NCI-H2107 (cell line): ENCODE results near the gene MCOLN1.
A peak's percentile ranks its signal among the peaks of the same experiment; 100 is the strongest.

Experiments
- DNase-seq: peaks from one replicate; lab custom pipeline; 2025; lab: John Stamatoyannopoulos, UW

Gene MCOLN1

DNA sequence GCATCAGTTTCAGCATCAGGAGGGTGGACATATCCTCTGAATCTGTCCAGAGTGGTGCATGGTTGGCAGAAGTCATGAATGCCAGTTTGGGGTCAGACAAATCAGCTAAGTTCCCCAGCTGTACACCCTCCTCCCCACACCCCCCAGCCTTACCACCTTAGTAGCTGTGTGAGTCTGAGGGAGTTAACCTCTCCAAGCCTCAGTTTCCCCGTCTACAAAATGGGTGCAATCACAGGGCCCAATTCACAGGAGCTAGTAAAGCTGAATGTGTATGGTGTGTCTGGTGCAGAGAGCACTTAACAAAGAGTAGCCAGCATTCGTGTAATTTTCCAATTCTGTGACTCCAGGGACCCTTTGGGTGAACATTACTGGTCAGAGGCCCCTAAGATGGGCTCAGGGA lies 19.9 kb upstream of the MCOLN1 start:
- DNase-seq: no peak

DNA sequence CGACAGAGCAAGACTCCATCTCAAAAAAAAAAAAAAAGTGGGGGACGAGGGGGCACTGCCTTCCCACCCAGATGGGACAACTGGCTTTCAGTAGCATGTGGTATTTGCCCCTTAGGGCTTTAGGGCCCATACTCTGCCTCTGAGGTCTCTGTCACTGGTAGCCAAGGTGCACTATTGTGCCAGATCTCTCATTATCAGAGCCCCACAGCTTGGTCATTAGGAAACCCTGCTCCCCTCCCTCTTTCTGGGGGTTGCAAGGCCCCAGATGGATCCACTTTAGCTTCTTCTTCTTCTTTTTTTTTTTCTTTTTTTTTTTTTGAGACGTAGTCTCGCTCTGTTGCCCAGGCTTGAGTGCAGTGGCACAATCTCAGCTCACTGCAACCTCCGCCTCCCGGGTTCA lies 17.7 kb upstream of the MCOLN1 start:
- no peak for DNase-seq

DNA sequence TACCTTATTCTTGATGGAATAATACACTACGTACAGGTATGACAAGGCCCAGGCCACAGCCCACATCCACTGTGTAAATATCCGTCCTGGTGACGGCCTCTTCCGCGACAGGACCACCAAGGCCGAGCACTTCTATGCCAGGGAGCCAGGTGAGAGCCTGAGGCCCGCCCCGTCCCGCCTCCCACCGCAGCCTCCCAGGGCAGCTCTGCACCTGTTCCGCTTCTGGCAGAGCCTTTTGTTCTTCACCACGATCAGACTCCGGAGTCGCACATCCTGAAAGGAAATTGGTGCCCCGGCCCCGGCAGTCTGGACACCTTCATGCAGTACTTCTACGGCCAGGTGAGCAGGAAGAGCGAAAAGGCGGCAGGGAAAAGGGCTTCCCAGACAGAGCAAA lies 17.1 kb upstream of the MCOLN1 start:
- DNase-seq: no peak

DNA sequence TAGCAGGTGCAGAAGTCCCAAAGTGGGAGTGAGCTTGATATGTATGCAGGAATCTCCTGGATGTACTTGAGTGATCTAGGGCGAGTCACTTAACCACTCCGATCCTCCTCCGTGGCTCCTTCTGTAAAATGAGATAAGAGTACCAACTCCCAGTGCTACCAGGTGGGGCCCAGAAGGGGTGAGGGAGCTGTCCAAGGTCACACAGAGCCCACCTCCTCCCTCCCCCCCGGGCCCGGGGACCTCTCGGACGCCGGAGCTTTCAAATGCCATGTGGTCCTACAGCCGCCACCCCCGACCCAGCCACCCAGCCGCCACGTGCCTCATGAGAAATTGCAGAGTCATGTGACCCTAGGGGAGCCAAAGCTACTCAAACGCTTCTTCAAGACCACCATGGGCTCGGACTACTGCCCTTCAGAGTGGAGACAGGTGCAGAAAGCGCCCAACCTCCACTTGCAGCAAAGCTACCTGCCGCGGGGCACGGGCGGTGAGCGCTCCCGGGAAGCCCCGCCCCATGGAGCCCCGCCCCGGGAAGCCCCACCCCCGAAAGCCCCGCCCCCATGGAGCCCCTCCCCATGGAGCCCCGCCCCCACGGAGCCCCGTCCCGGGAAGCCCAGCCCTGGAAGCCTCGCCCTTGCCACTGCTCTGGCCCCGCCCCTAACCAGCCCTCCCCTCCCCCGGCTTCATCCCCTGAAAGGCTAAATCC lies 16.6 kb upstream of the MCOLN1 start:
- no peak for DNase-seq

DNA sequence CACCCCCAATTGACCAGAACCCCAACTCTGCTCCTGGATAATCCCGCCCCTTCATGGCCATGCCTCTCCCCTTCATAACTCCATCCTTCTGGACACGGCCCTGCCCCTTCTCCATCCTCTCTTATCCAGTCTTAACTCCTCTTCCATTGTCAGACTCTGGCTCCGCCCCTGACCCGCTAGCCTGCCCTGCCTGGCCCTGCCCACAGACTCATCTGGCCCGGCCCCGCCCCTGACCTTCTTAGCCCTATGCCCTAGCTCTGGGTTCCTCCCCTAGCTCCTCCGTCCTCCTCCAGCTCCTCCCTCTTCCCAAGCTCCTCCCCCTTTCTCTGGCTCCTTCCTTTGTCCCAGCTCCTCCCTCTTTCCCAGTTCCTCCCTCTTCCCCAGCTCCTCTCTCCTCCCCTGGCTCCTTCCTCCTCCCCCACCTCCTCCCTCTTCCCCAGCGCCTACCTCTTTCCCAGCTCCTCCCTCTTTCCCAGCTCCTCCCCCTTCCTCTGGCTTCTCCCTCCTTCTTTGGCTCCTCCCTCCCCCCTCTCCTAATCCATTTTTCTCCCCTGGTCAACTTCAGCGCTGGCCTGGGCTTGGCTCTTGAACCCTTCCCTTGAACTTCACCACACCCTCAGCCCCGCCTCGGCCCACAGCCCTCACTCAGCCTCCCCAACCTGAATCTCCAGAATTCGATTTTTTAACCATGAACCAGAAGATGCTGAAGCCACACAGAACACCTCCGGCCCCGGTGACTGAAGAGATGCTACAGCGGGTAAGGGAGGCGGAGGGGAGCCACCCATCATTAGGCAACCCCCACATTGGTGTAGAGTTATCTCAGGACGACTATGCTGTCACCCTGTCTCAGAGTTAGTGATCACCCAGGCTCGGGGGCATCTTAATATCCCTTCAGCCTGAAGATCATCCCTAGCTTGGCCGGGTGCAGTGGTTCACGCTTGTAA lies 15.8 kb upstream of the MCOLN1 start:
- peak; percentile 38 for DNase-seq

DNA sequence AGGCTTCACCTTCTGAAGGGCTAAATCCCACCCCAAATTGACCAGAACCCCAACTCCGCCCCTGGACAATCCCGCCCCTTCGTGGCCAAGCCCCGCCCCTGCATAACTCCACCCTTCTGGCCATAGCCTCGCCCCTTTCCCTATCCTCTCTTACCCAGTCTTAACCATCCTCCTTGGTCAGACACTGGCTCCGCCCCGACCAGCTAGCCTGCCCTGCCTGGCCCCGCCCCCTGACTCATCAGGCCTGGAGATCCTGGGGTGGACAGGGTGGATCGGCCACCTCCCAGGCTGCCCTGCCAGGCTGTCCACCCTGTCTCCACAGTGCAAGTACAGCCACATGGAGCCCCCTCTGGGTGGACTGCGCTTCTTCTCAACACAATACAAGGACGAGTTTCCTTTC lies 14.5 kb upstream of the MCOLN1 start:
- DNase-seq: no peak

DNA sequence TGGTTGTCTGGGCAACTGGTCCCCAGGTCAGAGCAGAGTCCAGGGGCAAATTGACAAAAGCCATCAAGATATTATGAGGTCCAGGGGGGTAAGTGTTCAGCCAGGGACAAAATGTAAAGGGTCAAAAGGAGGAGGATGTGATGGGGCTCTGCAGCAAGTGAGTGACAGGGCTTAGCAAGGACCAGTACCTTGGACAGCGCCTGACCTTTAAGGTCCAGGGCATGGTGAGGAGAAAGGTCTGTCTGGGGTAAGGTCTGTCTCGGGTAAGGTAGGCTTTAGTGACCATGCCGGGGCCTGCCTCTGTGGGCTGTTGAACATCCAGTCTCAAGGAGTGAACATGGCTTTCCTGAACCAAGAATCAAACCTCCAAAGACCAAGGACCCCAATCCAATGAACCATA lies 12.8 kb upstream of the MCOLN1 start:
- DNase-seq: no peak

DNA sequence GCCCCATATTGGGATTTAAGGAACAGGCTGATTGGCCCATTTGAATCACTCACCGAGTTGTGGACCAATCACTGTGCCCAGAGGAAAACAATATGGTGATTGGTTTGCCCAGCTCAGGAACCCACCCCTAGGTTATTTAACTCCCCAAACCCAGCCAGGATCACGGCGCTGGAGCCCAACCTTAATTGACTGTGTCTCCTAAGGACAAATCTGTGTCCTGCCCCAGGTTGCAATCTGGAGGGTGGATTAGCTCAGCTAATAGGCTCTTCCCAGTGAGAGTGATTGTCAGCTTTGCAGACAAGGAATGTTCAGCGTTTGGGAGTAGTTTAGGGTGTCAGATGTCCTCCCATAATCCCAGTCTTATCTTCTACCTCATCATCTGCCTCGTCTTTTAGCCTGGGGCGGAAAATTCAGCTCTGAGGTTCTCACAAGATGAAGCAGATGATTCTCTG lies 10.0 kb upstream of the MCOLN1 start:
- DNase-seq: no peak

DNA sequence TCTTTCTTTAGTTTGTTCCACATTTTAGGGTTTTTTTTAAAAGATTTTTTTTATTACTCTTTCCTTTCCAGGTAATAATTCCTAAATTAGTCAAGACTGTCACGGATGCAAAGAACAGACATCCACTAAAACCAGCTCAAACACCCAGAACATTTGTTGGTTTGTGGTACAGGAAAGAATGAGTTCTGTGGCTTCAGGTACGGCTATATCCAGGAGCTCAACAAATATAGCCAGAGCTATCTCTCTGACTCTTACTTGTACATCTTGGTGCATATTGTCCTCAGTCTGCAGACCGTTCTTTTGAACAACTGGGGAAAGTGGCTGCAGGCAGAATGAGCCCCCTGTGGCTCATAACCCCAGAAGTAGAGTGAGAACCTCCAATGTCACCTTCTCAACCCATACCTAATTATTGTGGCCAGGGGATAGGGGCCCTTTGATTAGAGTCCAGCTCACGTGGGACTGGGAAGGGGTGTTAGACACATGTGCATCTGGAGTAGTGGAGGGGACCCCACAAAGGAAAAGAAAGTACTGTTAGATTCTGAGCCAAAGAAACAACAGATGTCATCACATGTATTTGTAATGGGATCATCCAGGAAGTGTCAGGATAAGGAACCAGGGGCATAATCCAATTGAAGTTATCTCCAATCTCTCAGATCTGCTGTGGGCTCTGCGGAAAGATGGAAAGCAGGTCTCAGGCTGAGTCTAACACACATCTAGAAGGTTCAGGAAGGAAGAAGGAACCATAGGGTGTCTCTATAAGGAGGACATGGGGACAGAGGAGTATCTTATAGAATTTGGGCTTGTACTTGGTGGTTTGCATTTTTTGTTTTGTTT lies 8.4 kb upstream of the MCOLN1 start:
- DNase-seq: no peak

DNA sequence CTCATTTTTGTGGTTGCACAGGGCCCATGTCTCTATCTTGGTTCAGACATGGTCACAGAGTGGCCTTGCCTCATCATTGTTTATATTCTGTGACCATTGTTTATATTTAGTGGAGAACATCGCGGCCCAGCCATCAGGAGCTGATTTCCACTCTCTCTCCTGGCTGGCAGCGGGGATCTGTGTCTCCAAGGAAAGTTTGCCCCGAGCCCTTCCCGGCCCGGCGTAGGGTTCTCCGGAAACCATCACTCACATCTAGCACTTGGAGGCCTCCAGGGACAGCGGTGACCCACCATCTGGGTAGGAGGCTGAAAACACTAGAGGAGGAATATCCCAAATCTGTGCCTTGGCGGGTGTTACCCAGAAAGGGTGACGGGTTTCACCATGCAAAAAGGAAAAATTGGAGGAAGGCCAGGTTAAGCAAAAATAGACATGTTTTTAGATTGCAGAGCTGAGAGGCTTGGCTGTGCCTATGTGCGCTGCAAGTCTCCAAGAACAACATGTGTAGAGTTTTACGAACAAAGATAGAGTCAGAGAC lies 7.2 kb upstream of the MCOLN1 start:
- no peak for DNase-seq

DNA sequence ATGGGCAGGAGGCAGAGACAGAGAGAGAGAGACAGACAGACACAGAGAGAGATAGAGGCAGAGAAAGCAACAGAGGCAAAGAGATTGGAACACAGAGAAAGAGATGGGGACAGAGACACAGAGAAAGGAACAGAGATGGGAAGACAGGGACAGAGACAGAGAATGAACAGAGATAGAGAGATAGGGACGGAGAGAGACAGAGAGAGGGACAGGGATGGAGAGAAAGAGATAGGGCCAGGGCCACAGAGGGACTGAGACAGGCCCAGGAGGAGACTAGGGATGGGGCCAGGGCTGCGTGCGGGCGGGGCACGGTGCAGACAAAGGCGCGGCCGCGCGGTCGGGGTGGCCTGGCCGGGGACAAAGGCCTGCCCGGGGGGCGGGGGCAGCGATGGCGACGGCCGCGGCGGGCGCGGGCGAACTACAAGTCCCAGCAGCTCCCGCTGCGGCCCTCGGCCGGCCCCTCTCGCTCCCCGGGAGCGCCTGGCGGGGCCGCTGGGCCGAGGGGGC lies 6.7 kb upstream of the MCOLN1 start, which contains the start of gene ZNF358:
Gene ZNF358, plus strand, starts transcription at position 459 of the 507 bp plus-strand sequence. CDS start 3,140 bp downstream, outside the sequence.
- no peak for DNase-seq

DNA sequence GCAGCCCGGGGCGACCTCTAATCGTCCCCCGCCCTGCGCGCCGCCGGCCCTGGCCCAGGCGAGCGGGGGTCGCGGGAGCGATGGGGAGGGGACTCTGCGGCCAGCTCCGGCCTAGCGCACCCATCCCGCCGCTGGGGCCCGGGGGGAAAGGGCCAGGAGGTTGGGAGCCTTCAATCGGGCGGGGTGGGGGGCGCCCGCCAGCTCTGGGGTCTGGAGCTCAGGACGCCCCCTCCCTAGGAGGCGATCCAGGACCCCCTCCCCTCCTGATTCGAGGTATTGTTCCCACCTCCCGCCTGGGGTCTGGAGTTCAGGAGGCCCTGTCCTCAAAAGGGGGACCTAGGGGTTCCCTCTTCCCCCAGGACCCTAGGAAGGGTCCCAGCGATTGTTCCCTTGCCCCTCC lies 6.1 kb upstream of the MCOLN1 start:
- DNase-seq: no peak

DNA sequence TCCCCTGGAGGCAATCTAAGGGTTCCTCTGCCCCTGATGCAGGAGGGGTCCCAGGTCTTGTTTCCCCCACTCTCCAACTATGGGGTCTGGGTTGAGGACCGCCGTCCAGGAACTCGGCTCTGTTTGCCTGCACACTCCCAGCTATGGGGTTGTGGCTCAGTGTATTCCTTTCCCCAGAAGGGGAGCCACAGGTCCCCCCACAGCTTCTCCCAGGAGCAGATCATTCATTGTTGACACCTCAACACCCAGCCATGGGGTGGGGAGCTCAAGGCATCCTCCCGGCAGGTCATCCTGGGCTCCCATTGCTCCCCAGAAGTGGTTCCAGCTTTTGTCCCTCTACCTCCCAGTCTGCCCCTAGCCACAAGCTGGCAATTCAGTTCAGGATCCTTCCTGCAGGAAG lies 5.5 kb upstream of the MCOLN1 start:
- DNase-seq: no peak

DNA sequence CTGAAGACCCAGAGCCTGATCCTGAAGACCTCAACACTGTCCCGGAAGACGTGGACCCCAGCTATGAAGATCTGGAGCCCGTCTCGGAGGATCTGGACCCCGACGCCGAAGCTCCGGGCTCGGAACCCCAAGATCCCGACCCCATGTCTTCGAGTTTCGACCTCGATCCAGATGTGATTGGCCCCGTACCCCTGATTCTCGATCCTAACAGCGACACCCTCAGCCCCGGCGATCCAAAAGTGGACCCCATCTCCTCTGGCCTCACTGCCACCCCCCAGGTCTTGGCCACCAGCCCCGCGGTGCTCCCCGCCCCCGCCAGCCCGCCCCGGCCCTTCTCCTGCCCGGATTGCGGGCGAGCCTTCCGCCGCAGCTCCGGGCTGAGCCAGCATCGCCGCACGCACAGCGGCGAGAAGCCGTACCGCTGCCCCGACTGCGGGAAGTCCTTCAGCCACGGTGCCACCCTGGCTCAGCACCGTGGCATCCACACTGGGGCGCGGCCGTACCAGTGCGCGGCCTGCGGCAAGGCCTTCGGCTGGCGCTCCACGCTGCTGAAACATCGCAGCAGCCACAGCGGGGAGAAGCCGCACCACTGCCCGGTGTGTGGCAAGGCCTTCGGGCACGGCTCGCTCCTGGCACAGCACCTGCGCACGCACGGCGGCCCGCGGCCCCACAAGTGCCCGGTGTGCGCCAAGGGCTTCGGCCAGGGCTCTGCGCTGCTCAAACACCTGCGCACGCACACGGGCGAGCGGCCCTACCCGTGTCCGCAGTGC lies 2.9 kb upstream of the MCOLN1 start:
- no peak for DNase-seq

DNA sequence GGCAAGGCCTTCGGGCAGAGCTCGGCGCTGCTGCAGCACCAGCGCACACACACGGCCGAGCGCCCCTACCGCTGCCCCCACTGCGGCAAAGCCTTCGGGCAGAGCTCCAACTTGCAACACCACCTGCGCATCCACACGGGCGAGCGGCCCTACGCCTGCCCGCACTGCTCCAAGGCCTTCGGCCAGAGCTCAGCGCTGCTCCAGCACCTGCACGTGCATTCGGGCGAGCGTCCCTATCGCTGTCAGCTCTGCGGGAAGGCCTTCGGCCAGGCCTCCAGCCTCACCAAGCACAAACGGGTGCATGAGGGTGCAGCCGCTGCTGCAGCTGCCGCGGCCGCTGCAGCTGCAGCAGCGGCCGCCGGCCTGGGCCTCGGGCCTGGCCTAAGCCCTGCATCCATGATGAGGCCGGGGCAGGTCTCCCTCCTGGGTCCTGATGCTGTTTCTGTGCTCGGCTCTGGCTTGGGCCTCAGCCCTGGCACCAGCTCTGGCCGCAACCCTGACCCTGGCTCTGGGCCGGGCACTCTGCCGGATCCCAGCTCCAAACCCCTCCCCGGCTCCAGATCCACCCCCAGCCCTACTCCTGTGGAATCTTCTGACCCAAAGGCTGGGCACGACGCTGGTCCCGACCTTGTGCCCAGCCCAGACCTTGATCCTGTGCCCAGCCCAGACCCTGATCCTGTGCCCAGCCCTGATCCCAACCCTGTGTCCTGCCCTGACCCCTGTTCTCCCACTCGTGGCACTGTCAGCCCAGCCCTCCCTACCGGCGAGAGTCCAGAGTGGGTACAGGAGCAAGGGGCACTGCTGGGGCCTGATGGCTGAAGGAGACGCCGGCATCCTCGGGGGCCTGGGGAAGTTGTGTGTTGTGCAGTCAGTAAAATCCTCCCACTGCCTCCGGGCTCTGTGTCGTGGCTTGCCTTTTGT lies 2.0 kb upstream of the MCOLN1 start:
- DNase-seq: no peak

DNA sequence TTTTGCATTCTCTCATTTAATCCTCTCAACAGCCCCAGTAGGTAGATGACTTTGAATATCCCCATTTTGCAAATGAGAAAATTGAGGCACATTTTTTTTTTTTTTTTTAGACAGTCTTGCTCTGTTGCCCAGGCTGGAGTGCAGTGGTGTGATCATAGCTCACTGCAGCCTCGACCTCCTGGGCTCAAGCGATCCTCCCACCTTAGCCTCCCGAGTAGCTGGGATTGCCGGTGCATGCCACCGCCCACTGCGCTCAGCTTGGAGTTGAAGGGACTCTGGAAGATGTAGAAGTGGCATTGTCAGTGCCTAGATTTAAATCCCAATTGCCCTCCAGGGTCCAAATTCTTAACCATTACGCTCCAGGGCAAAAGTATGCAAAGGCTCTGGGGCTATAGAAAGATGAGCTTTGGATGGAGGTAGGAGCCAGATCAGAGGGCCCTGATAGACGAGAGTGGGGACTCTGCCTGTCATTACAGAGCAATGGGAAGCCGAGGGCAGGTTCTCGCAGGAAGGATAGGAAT lies 813 bp upstream of the MCOLN1 start:
- DNase-seq: no peak

DNA sequence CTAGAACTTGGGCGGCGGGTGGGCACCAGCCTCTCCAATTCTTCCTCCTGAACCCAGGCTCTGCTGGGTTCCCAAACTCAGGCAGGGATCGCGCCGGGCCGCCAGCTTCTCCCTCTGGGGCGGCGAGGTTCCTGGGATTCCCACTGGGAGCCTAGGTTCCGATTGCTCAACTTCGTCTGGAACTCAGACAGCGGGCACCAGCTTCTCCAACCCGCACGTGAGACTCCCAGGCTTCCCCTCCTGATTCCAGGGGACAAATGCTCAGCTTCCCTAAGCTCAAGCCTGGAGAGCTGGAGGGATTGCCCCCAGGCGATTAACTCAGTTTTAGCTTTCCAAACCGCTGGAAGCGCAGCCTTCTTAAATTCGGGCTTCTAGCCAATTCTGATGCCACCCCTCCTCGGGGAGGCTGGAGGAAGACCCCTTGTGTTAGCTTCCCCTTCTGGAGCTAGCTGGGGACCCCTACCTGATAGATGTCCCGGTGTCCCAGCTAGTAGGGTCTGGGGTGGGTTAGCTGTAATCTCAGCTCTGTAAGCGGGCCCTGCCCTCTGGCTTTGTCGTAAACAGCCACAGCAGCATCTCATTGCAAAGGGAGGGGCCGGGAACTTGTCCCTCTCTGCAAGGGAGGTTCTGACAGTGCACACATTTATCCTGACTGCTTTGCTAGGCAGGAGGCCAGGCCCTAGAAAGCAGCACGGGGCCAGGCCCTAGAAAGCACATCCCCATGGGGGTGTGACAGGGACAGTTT lies 671 bp downstream of the MCOLN1 start:
- DNase-seq: no peak

DNA sequence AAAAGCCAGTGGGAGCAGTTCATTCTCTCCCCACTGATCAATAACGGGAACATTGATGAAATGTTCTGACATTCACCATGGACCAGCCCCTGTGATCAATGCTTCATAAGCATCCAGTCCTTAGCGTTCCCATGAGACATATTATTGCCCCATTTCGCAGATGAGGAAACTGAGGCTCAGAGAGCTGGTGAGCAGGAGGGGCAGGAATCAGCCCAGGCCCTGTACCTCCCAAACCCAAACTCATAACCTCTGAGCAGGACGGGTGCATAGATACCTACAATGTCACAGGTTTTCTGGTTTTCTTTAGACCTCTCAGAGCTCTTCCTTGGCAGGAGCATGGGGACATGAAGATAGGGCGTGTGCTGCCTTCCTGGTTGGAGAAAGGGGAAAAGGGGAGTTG lies 2.1 kb downstream of the MCOLN1 start:
- no peak for DNase-seq
